H1 (cell line): ENCODE measurements around the gene SRXN1. TPM values are rescaled to one million over a fixed set of nuclear protein-coding genes. Genes with fewer than 3 reads are reported as not detected.

Source experiments
- CTCF ChIA-PET: fragments of 300-600 bp; sonication (Branson Sonifier 250); formaldehyde crosslinking; loops from one replicate; lab custom pipeline; 2021; ENCODE audit not compliant: partially characterized antibody; lab: Charles Lee
- POLR2A ChIA-PET: fragments of 300-600 bp; sonication (Branson Sonifier 250); formaldehyde crosslinking; loops from one replicate; lab custom pipeline; 2021; ENCODE audit warnings: inconsistent platforms; ENCODE audit not compliant: partially characterized antibody; lab: Charles Lee
- DNase-seq, 2 experiments: peaks; one replicate each; pipeline versions ENCODE4 v3.0.0 to v3.0.0-alpha.2; 2010 to 2022; ENCODE audit warnings: low spot score in 2 of 2, low read depth in 1 of 2, mixed read lengths in 1 of 2
- FAIRE-seq: peaks from 2 replicates; lab custom pipeline; 2011; peaks lifted over from hg19 to GRCh38; lab: Jason Lieb, UNC
- H2AFZ ChIP-seq: 2 replicates; pipeline ENCODE4 v1.8.1; 2012; ENCODE audit warnings: low read length, inconsistent platforms
- H2AK5ac ChIP-seq: 2 replicates; pipeline ENCODE4 v1.6.1; 2013; ENCODE audit warnings: low read depth, low read length
- H2BK120ac ChIP-seq: replicated peaks from 2 replicates; pipeline ENCODE3; 2013; ENCODE audit warnings: low read depth, low read length, inconsistent platforms
- H2BK12ac ChIP-seq: 2 replicates; pipeline ENCODE4 v1.6.1; 2013; ENCODE audit warnings: low read depth, low read length
- H2BK15ac ChIP-seq: 2 replicates; pipeline ENCODE4 v1.6.1; 2013; ENCODE audit warnings: low read length
- H2BK20ac ChIP-seq: 2 replicates; pipeline ENCODE4 v1.6.1; 2013; ENCODE audit warnings: low read length
- H2BK5ac ChIP-seq: 2 replicates; pipeline ENCODE4 v1.6.1; 2013; ENCODE audit warnings: low read depth, low read length
- H3K14ac ChIP-seq: 2 replicates; pipeline ENCODE4 v1.6.1; 2013; ENCODE audit warnings: inconsistent platforms; ENCODE audit not compliant: insufficient read length
- H3K18ac ChIP-seq: 2 replicates; pipeline ENCODE4 v1.6.1; 2013; ENCODE audit warnings: low read length; ENCODE audit errors: extremely low read depth
- H3K23ac ChIP-seq: 2 replicates; pipeline ENCODE4 v1.6.1; 2013; ENCODE audit warnings: inconsistent platforms; ENCODE audit not compliant: insufficient read length
- H3K23me2 ChIP-seq: 2 replicates; pipeline ENCODE4 v1.6.1; 2013; ENCODE audit warnings: low read depth, low read length
- H3K27ac ChIP-seq: 2 replicates; pipeline ENCODE4 v1.6.1; 2011; ENCODE audit warnings: low read depth, low read length, inconsistent platforms
- H3K27me3 ChIP-seq, 4 experiments: replicated peaks in 1 of 4; 1 replicate in 1 of 4; 2 replicates in 3 of 4; pipeline versions ENCODE4 v1.6.1 to v1.8.1; 2011 to 2013; ENCODE audit warnings: low read length in 3 of 4, mild to moderate bottlenecking in 3 of 4, inconsistent platforms in 2 of 4, mixed read lengths in 2 of 4, moderate library complexity in 1 of 4; ENCODE audit not compliant: control insufficient read depth in 3 of 4, insufficient read depth in 3 of 4; ENCODE audit errors: extremely low read depth in 1 of 4
- H3K36me3 ChIP-seq, 4 experiments: 2 replicates each; pipeline versions ENCODE4 v1.6.1 to v1.8.1; 2011 to 2013; ENCODE audit warnings: mild to moderate bottlenecking in 4 of 4, low read length in 3 of 4, moderate library complexity in 2 of 4, control low read depth in 1 of 4, inconsistent platforms in 1 of 4; ENCODE audit not compliant: insufficient read depth in 4 of 4, control insufficient read depth in 2 of 4
- H3K4ac ChIP-seq: replicated peaks from 2 replicates; pipeline ENCODE3; 2013; ENCODE audit warnings: low read length, low read depth, mixed read lengths, inconsistent platforms; ENCODE audit not compliant: insufficient read length
- H3K4me1 ChIP-seq, 4 experiments: replicated peaks in 1 of 4; 1 replicate in 1 of 4; 2 replicates in 3 of 4; pipeline versions ENCODE4 v1.6.1 to v1.8.1; 2011 to 2013; ENCODE audit warnings: low read length in 3 of 4, inconsistent platforms in 2 of 4, mixed read lengths in 1 of 4; ENCODE audit not compliant: insufficient read depth in 4 of 4, control insufficient read depth in 3 of 4
- H3K4me2 ChIP-seq, 2 experiments: 2 replicates each; pipeline versions ENCODE4 v1.6.1 to v1.8.1; 2011 to 2013; ENCODE audit warnings: low read depth in 2 of 2, low read length in 2 of 2, control low read depth in 1 of 2, inconsistent platforms in 1 of 2, mild to moderate bottlenecking in 1 of 2; ENCODE audit not compliant: insufficient read depth in 1 of 2
- H3K4me3 ChIP-seq, 4 experiments: fragments of 200-600, 300-600 bp in 1 of 4; sonication (generic), shearing (Covaris generic), sonication (Bioruptor Twin) in 1 of 4; 2 replicates each; pipeline versions ENCODE4 v1.5.1 to v1.8.1; 2011 to 2016; ENCODE audit warnings: low read length in 4 of 4, low read depth in 3 of 4, control low read depth in 2 of 4, inconsistent platforms in 2 of 4, mild to moderate bottlenecking in 2 of 4, mixed read lengths in 1 of 4, moderate library complexity in 1 of 4; ENCODE audit not compliant: insufficient read depth in 2 of 4; ENCODE audit errors: extremely low read depth in 1 of 4
- H3K56ac ChIP-seq: replicated peaks from 2 replicates; pipeline ENCODE3; 2013; ENCODE audit warnings: low read depth, mild to moderate bottlenecking, mixed read lengths, low read length, inconsistent platforms; ENCODE audit not compliant: insufficient read length
- H3K79me1 ChIP-seq: 2 replicates; pipeline ENCODE4 v1.6.1; 2013; ENCODE audit warnings: low read depth, low read length, control low read depth
- H3K79me2 ChIP-seq, 2 experiments: 2 replicates each; pipeline versions ENCODE4 v1.6.1 to v1.8.1; 2012 to 2013; ENCODE audit warnings: low read length in 2 of 2, mild to moderate bottlenecking in 2 of 2, inconsistent platforms in 1 of 2; ENCODE audit not compliant: insufficient read depth in 2 of 2, control insufficient read depth in 1 of 2
- H3K9ac ChIP-seq, 4 experiments: replicated peaks in 1 of 4; 1 replicate in 1 of 4; 2 replicates in 3 of 4; pipeline versions ENCODE4 v1.6.1 to v1.8.1; 2011 to 2013; ENCODE audit warnings: low read depth in 3 of 4, low read length in 3 of 4, control low read depth in 2 of 4, mild to moderate bottlenecking in 2 of 4, moderate library complexity in 2 of 4, inconsistent platforms in 1 of 4; ENCODE audit errors: extremely low read depth in 1 of 4
- H3K9me3 ChIP-seq, 2 experiments: 2 replicates each; pipeline versions ENCODE4 v1.6.1 to v1.8.1; 2012 to 2013; ENCODE audit warnings: mild to moderate bottlenecking in 2 of 2, moderate library complexity in 2 of 2, control low read depth in 1 of 2, inconsistent platforms in 1 of 2, low read depth in 1 of 2, low read length in 1 of 2, mixed read lengths in 1 of 2; ENCODE audit not compliant: insufficient read depth in 2 of 2
- H4K20me1 ChIP-seq, 2 experiments: replicated peaks in 1 of 2; 2 replicates each; pipeline versions ENCODE3 to v1.8.1; 2011 to 2013; ENCODE audit warnings: inconsistent platforms in 2 of 2, low read length in 2 of 2, mild to moderate bottlenecking in 1 of 2; ENCODE audit not compliant: insufficient read depth in 2 of 2, control insufficient read depth in 1 of 2
- H4K5ac ChIP-seq: 2 replicates; pipeline ENCODE4 v1.6.1; 2013; ENCODE audit warnings: low read length, low read depth, mixed read lengths, inconsistent platforms; ENCODE audit not compliant: insufficient read length
- H4K8ac ChIP-seq: 2 replicates; pipeline ENCODE4 v1.8.0; 2013; ENCODE audit warnings: mild to moderate bottlenecking, moderate library complexity, low read length, inconsistent platforms; ENCODE audit not compliant: insufficient read depth; ENCODE audit errors: extremely low read depth
- H4K91ac ChIP-seq: replicated peaks from 2 replicates; pipeline ENCODE3; 2013; ENCODE audit warnings: low read length, mixed read lengths, inconsistent platforms; ENCODE audit not compliant: insufficient read length
- BACH1 ChIP-seq: IDR thresholded peaks from 2 replicates; pipeline ENCODE4 v1.6.1; 2012; ENCODE audit warnings: low read length, improper control_type of control experiment
- CBX5 ChIP-seq: fragments of 300-800, 300-1000 bp; sonication (generic); IDR thresholded peaks from 2 replicates; pipeline ENCODE4 v1.7.1; 2016; ENCODE audit warnings: antibody characterized with exemption, low read length, low read depth
- CBX8 ChIP-seq: fragments of 300-800, 300-1000 bp; sonication (generic); IDR thresholded peaks from 2 replicates; pipeline ENCODE4 v1.7.1; 2016; ENCODE audit warnings: low read depth, low read length, borderline replicate concordance
- CEBPB ChIP-seq: IDR thresholded peaks from 2 replicates; pipeline ENCODE4 v1.6.1; 2012; ENCODE audit warnings: low read depth, low read length
- E2F6 ChIP-seq: IDR thresholded peaks from 2 replicates; pipeline ENCODE4 v1.6.1; 2012; ENCODE audit warnings: inconsistent platforms
- EZH2 ChIP-seq: fragments of 200-600 bp; sonication (generic); IDR thresholded peaks from 2 replicates; pipeline ENCODE4 v1.7.1; 2012; ENCODE audit warnings: low read depth, mild to moderate bottlenecking, moderate library complexity, low read length, inconsistent platforms; ENCODE audit not compliant: severe bottlenecking
- HDAC6 ChIP-seq: IDR thresholded peaks from one replicate; pipeline ENCODE4 v1.7.1; 2012; ENCODE audit warnings: low read depth, mild to moderate bottlenecking, inconsistent platforms, low read length, moderate library complexity
- MAFK ChIP-seq: IDR thresholded peaks from 2 replicates; pipeline ENCODE4 v1.6.1; 2012; ENCODE audit warnings: low read depth, mild to moderate bottlenecking, improper control_type of control experiment, low read length
- NANOG ChIP-seq: IDR thresholded peaks from 2 replicates; pipeline ENCODE4 v1.6.1; 2011; ENCODE audit warnings: low read length, low read depth, mild to moderate bottlenecking, inconsistent platforms; ENCODE audit not compliant: insufficient read depth, poor library complexity, severe bottlenecking
- RBBP5 ChIP-seq: IDR thresholded peaks from 2 replicates; pipeline ENCODE4 v1.7.1; 2012; ENCODE audit warnings: low read depth, mild to moderate bottlenecking, inconsistent platforms, low read length, moderate library complexity, borderline replicate concordance
- TAF7 ChIP-seq: optimal IDR thresholded peaks from 2 replicates; pipeline ENCODE3; 2011; ENCODE audit warnings: low read depth, mild to moderate bottlenecking, inconsistent platforms, low read length, moderate library complexity, borderline replicate concordance
- TBP ChIP-seq: IDR thresholded peaks from 2 replicates; pipeline ENCODE4 v1.6.1; 2011; ENCODE audit warnings: low read depth, low read length, improper control_type of control experiment
- WGBS, 2 experiments: shearing (Covaris generic) in 1 of 2; methylation state at CpG; one replicate each; pipeline versions ENCODE4 v1.1.6 to v1.1.7; 2013 to 2015; ENCODE audit warnings: low lambda C conversion rate in 2 of 2, mixed read lengths in 2 of 2, inconsistent platforms in 1 of 2, low coverage in 1 of 2, missing lambda C conversion rate in 1 of 2; ENCODE audit not compliant: insufficient replicate concordance in 2 of 2, insufficient coverage in 1 of 2, insufficient read length in 1 of 2; ENCODE audit errors: extremely low coverage in 1 of 2, missing lambda C conversion rate in 1 of 2; 5-methylcytosine and 5-hydroxymethylcytosine counted together
- polyA plus RNA-seq, 7 experiments: library from polyadenylated mRNA; depleted of rRNA in 3 of 7; stranded (reverse) in 5 of 7; unstranded in 2 of 7; fragments of >200 nt in 5 of 7; fragments of 200-250 nt in 2 of 7; gene quantifications; 1 replicate in 5 of 7; 2 replicates in 1 of 7; 4 replicates in 1 of 7; pipeline versions ENCODE4 v1.2.1 to v1.2.3, GENCODE V29; 2011 to 2013; ENCODE audit warnings: missing spikeins in 2 of 7, mixed read lengths in 2 of 7
- total RNA-seq: library from RNA; stranded (reverse); fragmentation: NEBNext Ultra II Directional; extraction: Animal tissue kit (Norgen Biotek cat#: 25700); gene quantifications from 2 replicates; pipeline ENCODE4 v1.2.1, GENCODE V29; 2021

Gene SRXN1
- total and polyA plus RNA-seq, 2 of the 8 experiments (the other 6 are each of a cell fraction or from before 2014, with no cell fraction given): 12.2 to 15.8 TPM

GRCh38 chr20:650281-650680 lies 2.7 kb downstream of the SRXN1 start:
- Histone ChIP-seq H3K56ac (no peak overlapping the region), H2BK15ac (no peak overlapping the region), H3K23ac (no peak overlapping the region), H4K5ac (no peak overlapping the region), H3K18ac (no peak overlapping the region), H3K27ac (no peak overlapping the region), H2AK5ac (no peak overlapping the region), H4K8ac (no peak overlapping the region), H3K79me1 (no peaks in the 10 kb centered on the region), H3K9ac (no peak overlapping the region), H3K9me3 (no peaks in the 10 kb centered on the region), H3K14ac (no peak overlapping the region), H4K20me1 (peaks cover 0 to 4% of the 10 kb centered on the region in 2 experiments), H4K91ac (no peak overlapping the region), H2BK5ac (no peak overlapping the region), H3K23me2 (peaks cover 10% of the 10 kb centered on the region; the same call in 1 of the 2 replicates), H3K4me2 (no peak overlapping the region), H3K4me1 (peaks cover 6 to 23% (median 13%) of the 10 kb centered on the region in 4 experiments), H3K27me3 (peaks cover 0 to 7% (median 0%) of the 10 kb centered on the region in 4 experiments; a peak in 3 of 7 replicates), H2BK20ac (no peak overlapping the region), H3K36me3 (peaks cover 7 to 16% (median 15%) of the 10 kb centered on the region in 4 experiments; a peak in 7 of 8 replicates), H2AFZ (no peak overlapping the region), H3K4me3 (no peak overlapping the region), H2BK120ac (no peak overlapping the region), H2BK12ac (no peak overlapping the region), H3K4ac (no peak overlapping the region), H3K79me2 (no peaks in the 10 kb centered on the region)
- CTCF ChIA-PET: interaction anchor here (1.2 to 11.0 kb wide), 6 partner anchors 10 to 89 kb away, joined by 4 to 157 read pairs (median 14); no protein-coding TSS in a partner anchor
- WGBS, 2 experiments: 81% methylated on average over 5 of the region's 5 CpGs; no CpG with 5 or more reads in 1 of the 2 experiments
- TF ChIP-seq CBX8 (no peak), EZH2 (no peak), NANOG (no peak), CBX5 (no peak), TAF7 (no peak), MAFK (no peak), TBP (no peak), E2F6 (no peak), RBBP5 (no peak), CEBPB (no peak), BACH1 (no peak), HDAC6 (no peak)
- POLR2A ChIA-PET: interaction anchor here (1.7 to 2.9 kb wide), 3 partner anchors 12 to 54 kb away, joined by 4 to 19 read pairs (median 4); no protein-coding TSS in a partner anchor
- no peak for FAIRE-seq
- no peak for DNase-seq
